Endometrial microvascular endothelial cells (primary cell): Measurements from ENCODE around the gene LDLRAD4. TPM values are rescaled to one million over a fixed set of nuclear protein-coding genes. Genes with fewer than 3 reads are reported as not detected.
"Not testable (repeated sequence)": the region's sequence is repeated elsewhere in the genome, so short reads cannot be mapped to it uniquely, and the experiment has no call there.

ENCODE experiments used
- in situ Hi-C: cut with HindIII; loops from 2 replicates; pipeline ENCODE4 v1.10.0; 2017; ENCODE audit warnings: low sequenced_read_pairs, low pct_unique_long_range_greater_than_20kb; ENCODE audit errors: inconsistent ontology term
- total RNA-seq: library from RNA; depleted of rRNA; stranded (reverse); fragments of >200 nt; gene quantifications from one replicate; pipeline ENCODE4 v1.2.3, GENCODE V29; 2015; ENCODE audit errors: inconsistent ontology term

Gene LDLRAD4
- total RNA-seq, 1 donor from 2014 or later: 0.93 TPM

GRCh38 chr18:13645093-13645492 is 426.5 kb downstream of the LDLRAD4 start:
- in situ Hi-C loops: no loop called here

GRCh38 chr18:13646633-13647032 is 428.1 kb downstream of the LDLRAD4 start:
- in situ Hi-C loops: no loop called here

- in situ Hi-C loops: no loop called here
Measured at GRCh38 chr18:13647761-13648160, 429.2 kb downstream of the LDLRAD4 start.

- in situ Hi-C loops: no loop called here
Measured at GRCh38 chr18:13649397-13650390, 431.1 kb downstream of the LDLRAD4 start.

GRCh38 chr18:13653746-13654433 is 435.3 kb downstream of the LDLRAD4 start:
- in situ Hi-C loops: no loop called here

GRCh38 chr18:13657974-13658373 is 439.4 kb downstream of the LDLRAD4 start:
- in situ Hi-C loops: no loop called here

- in situ Hi-C loops: no loop called here
Measured at GRCh38 chr18:13658436-13659204, 440.1 kb downstream of the LDLRAD4 start.

GRCh38 chr18:13660510-13660909 is 441.9 kb downstream of the LDLRAD4 start:
- in situ Hi-C loops: no loop called here

- in situ Hi-C loops: no loop called here
Measured at GRCh38 chr18:13661051-13661778, 442.7 kb downstream of the LDLRAD4 start.

- in situ Hi-C loops: no loop called here
Measured at GRCh38 chr18:13661779-13662256, 443.3 kb downstream of the LDLRAD4 start.

GRCh38 chr18:13672657-13673056 is 454.1 kb downstream of the LDLRAD4 start:
- in situ Hi-C loops: no loop called here

GRCh38 chr18:13676471-13676870 is 457.9 kb downstream of the LDLRAD4 start:
- in situ Hi-C loops: no loop called here

- in situ Hi-C loops: not testable (repeated sequence)
Measured at GRCh38 chr18:13677350-13677749, 458.8 kb downstream of the LDLRAD4 start.

- in situ Hi-C loops: no loop called here
Measured at GRCh38 chr18:13680612-13681011, 462.1 kb downstream of the LDLRAD4 start.

- in situ Hi-C loops: no loop called here
Measured at GRCh38 chr18:13681701-13682100, 463.1 kb downstream of the LDLRAD4 start.

GRCh38 chr18:13684546-13684945 is 466.0 kb downstream of the LDLRAD4 start:
- in situ Hi-C loops: no loop called here

GRCh38 chr18:13688191-13689136 is 469.9 kb downstream of the LDLRAD4 start:
- in situ Hi-C loops: no loop called here
